Measurements from ENCODE around the gene KRT84. TPM values are rescaled to one million over a fixed set of nuclear protein-coding genes. Genes with fewer than 3 reads are reported as not detected.

The KRT84 gene
- total RNA-seq, 1 experiment from 2014 or later, result not detected

DNA sequence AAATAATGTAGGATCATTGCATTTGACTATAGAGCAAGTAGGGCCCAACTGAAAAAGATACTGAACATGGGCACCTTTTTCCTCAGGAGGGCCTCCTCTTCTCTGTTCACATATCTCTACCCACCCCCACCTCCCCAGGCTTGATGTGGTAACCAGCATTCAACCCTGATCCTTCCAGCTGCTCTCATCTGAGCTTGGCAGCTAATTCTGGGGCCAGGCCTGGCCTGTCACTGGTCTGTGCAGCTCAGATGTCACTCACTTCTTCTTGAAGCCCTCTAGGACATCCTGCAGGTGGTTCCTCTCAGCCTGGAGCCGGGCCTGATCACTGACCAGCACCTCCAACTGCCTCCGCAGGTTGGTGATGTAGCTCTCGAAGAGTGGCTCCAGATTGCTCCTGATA, 2.1 kb downstream of the KRT84 start:
- H3K27me3 Mint-ChIP-seq (ENCODE audit: unreplicated experiment), result peaks cover 32% of the 10 kb centered on the region
- no peaks in the 10 kb centered on the region for H3K36me3 Mint-ChIP-seq (ENCODE audit: insufficient read depth, unreplicated experiment)
- no peak overlapping the region for H3K27ac Mint-ChIP-seq (ENCODE audit: unreplicated experiment)
- no TSS peak for BruUV-seq (replicated peaks)
- H3K4me3 Mint-ChIP-seq (ENCODE audit: low read depth, unreplicated experiment), result no peak overlapping the region
- H3K4me1 Mint-ChIP-seq (ENCODE audit: low read depth, unreplicated experiment), result no peaks in the 10 kb centered on the region
- no peak for DNase-seq
- intact Hi-C loops (cut with micrococcal nuclease; ENCODE audit: unreplicated experiment), result no loop called here
- CTCF ChIA-PET, result no interaction called here
- TF ChIP-seq, protein P1, sequence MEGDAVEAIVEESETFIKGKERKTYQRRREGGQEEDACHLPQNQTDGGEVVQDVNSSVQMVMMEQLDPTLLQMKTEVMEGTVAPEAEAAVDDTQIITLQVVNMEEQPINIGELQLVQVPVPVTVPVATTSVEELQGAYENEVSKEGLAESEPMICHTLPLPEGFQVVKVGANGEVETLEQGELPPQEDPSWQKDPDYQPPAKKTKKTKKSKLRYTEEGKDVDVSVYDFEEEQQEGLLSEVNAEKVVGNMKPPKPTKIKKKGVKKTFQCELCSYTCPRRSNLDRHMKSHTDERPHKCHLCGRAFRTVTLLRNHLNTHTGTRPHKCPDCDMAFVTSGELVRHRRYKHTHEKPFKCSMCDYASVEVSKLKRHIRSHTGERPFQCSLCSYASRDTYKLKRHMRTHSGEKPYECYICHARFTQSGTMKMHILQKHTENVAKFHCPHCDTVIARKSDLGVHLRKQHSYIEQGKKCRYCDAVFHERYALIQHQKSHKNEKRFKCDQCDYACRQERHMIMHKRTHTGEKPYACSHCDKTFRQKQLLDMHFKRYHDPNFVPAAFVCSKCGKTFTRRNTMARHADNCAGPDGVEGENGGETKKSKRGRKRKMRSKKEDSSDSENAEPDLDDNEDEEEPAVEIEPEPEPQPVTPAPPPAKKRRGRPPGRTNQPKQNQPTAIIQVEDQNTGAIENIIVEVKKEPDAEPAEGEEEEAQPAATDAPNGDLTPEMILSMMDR (IDR thresholded peaks at IDR 0.05; ENCODE audit: unreplicated experiment), result no peak
- H3K9me3 Mint-ChIP-seq (ENCODE audit: low read depth, unreplicated experiment), result no peaks in the 10 kb centered on the region

DNA sequence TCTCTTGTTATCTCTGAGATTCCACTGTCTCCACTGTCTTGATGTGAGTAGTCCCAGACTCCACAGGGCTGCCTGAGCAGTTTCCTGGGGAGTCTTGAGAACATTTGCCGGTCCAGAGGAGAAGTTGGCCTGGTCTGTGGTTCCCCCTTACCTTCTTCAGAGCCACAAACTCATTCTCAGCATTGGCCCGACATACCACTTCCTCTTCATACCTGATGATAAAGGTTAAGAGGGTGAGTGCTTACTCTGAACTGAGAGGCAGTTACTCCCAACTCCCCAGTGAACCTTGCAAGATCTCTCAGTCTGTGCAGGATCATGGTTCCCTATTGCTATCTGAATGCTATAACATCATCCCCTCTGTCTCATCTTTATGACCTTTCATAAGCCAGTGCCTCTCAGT, 2.6 kb downstream of the KRT84 start:
- intact Hi-C loops (cut with micrococcal nuclease; ENCODE audit: unreplicated experiment), result no loop called here
- no peak overlapping the region for H3K27ac Mint-ChIP-seq (ENCODE audit: unreplicated experiment)
- H3K9me3 Mint-ChIP-seq (ENCODE audit: low read depth, unreplicated experiment), result no peaks in the 10 kb centered on the region
- no peaks in the 10 kb centered on the region for H3K4me1 Mint-ChIP-seq (ENCODE audit: low read depth, unreplicated experiment)
- BruUV-seq (replicated peaks), result no TSS peak
- no peak for DNase-seq
- no peak overlapping the region for H3K4me3 Mint-ChIP-seq (ENCODE audit: low read depth, unreplicated experiment)
- TF ChIP-seq, protein P1 (IDR thresholded peaks at IDR 0.05; ENCODE audit: unreplicated experiment), result no peak
- no peaks in the 10 kb centered on the region for H3K36me3 Mint-ChIP-seq (ENCODE audit: insufficient read depth, unreplicated experiment)
- H3K27me3 Mint-ChIP-seq (ENCODE audit: unreplicated experiment), result peaks cover 36% of the 10 kb centered on the region
- CTCF ChIA-PET, result no interaction called here

DNA sequence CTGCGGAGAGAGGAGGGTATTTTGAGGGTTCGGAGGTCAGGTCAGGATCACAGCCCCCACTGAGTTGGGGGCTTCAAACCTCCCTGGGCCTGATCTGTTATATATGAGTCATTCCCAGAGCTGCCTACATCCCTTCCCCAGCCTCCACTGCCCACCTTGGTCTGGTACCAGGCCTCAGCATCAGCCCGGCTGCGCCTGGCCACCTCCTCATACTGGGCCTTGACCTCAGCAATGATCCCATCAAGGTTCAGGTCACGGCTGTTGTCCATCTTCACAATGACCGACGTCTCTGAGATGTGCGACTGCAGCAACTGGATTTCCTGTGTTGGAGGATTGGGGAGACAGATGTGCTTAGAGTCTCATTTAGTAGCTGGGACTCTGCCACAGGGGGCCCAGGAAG, 4.2 kb downstream of the KRT84 start:
- Mint-ChIP-seq H3K9me3 (ENCODE audit: low read depth, unreplicated experiment) (no peaks in the 10 kb centered on the region), H3K4me3 (ENCODE audit: low read depth, unreplicated experiment) (no peak overlapping the region), H3K4me1 (ENCODE audit: low read depth, unreplicated experiment) (no peaks in the 10 kb centered on the region), H3K27me3 (ENCODE audit: unreplicated experiment) (peaks cover 51% of the 10 kb centered on the region), H3K36me3 (ENCODE audit: insufficient read depth, unreplicated experiment) (no peaks in the 10 kb centered on the region), H3K27ac (ENCODE audit: unreplicated experiment) (no peak overlapping the region)
- TF ChIP-seq, protein P1 (IDR thresholded peaks at IDR 0.05; ENCODE audit: unreplicated experiment), result no peak
- no TSS peak for BruUV-seq (replicated peaks)
- DNase-seq, result no peak
- intact Hi-C loops (cut with micrococcal nuclease; ENCODE audit: unreplicated experiment), result no loop called here
- CTCF ChIA-PET, result interaction anchor here (1.1 kb wide), 1 partner anchor 227 kb away, joined by 3 read pairs; no protein-coding TSS in a partner anchor

- H3K9me3 Mint-ChIP-seq (ENCODE audit: low read depth, unreplicated experiment), result no peaks in the 10 kb centered on the region
- peak; percentile 50 for DNase-seq
- CTCF ChIA-PET, result interaction anchor here (1.0 to 1.3 kb wide), 4 partner anchors 226 to 499 kb away, joined by 3 to 6 read pairs (median 4); no protein-coding TSS in a partner anchor
- no TSS peak for BruUV-seq (replicated peaks)
- no peaks in the 10 kb centered on the region for H3K4me1 Mint-ChIP-seq (ENCODE audit: low read depth, unreplicated experiment)
- intact Hi-C loops (cut with micrococcal nuclease; ENCODE audit: unreplicated experiment), result no loop called here
- H3K27ac Mint-ChIP-seq (ENCODE audit: unreplicated experiment), result no peak overlapping the region
- no peak overlapping the region for H3K4me3 Mint-ChIP-seq (ENCODE audit: low read depth, unreplicated experiment)
- H3K36me3 Mint-ChIP-seq (ENCODE audit: insufficient read depth, unreplicated experiment), result no peaks in the 10 kb centered on the region
- H3K27me3 Mint-ChIP-seq (ENCODE audit: unreplicated experiment), result peaks cover 51% of the 10 kb centered on the region
- TF ChIP-seq, protein P1 (IDR thresholded peaks at IDR 0.05; ENCODE audit: unreplicated experiment), result no peak
Observed at GRCh38 chr12:52380271-52380694, 5.2 kb downstream of the KRT84 start.
